GM19463 (cell line): ENCODE results near the gene CEP85.
"Not testable (repeated sequence)": the region's sequence is repeated elsewhere in the genome, so short reads cannot be mapped to it uniquely, and the experiment has no call there.

ENCODE experiments used
- ATAC-seq: cut with Tn5 transposase; IDR thresholded peaks from one replicate; pipeline ENCODE4 v1.9.1; 2021; ENCODE audit warnings: mild to moderate bottlenecking, moderate library complexity; ENCODE audit not compliant: unreplicated experiment

Gene CEP85

GRCh38 chr1:26220199-26220912 lies 13.6 kb upstream of the CEP85 start:
- no peak for ATAC-seq

GRCh38 chr1:26221094-26221493 lies 12.9 kb upstream of the CEP85 start:
- ATAC-seq = no peak

- ATAC-seq = no peak
Measured at GRCh38 chr1:26224606-26225005, 9.4 kb upstream of the CEP85 start.

GRCh38 chr1:26225033-26225831 lies 8.8 kb upstream of the CEP85 start:
- ATAC-seq = no peak

GRCh38 chr1:26230682-26231081 lies 3.3 kb upstream of the CEP85 start:
- ATAC-seq = not testable (repeated sequence)

- no peak for ATAC-seq
Measured at GRCh38 chr1:26234644-26235370, 807 bp downstream of the CEP85 start.

GRCh38 chr1:26237230-26237966 lies 3.4 kb downstream of the CEP85 start:
- ATAC-seq = no peak

- no peak for ATAC-seq
Measured at GRCh38 chr1:26239936-26240335, 5.9 kb downstream of the CEP85 start.

- no peak for ATAC-seq
Measured at GRCh38 chr1:26252718-26253117, 18.7 kb downstream of the CEP85 start.

GRCh38 chr1:26254404-26254803 lies 20.4 kb downstream of the CEP85 start:
- ATAC-seq = no peak

GRCh38 chr1:26257222-26257621 lies 23.2 kb downstream of the CEP85 start:
- no peak for ATAC-seq

- ATAC-seq = no peak
Measured at GRCh38 chr1:26259005-26259404, 25.0 kb downstream of the CEP85 start.

- ATAC-seq = no peak
Measured at GRCh38 chr1:26259578-26259977, 25.6 kb downstream of the CEP85 start.

- ATAC-seq = no peak
Measured at GRCh38 chr1:26263212-26263611, 29.2 kb downstream of the CEP85 start.

- ATAC-seq = no peak
Measured at GRCh38 chr1:26265405-26265804, 31.4 kb downstream of the CEP85 start.

GRCh38 chr1:26268290-26269197 lies 34.5 kb downstream of the CEP85 start:
- no peak for ATAC-seq

GRCh38 chr1:26269198-26269550 lies 35.2 kb downstream of the CEP85 start:
- ATAC-seq = no peak

GRCh38 chr1:26274801-26275425 lies 40.9 kb downstream of the CEP85 start:
- no peak for ATAC-seq

GRCh38 chr1:26275580-26276431 lies 41.8 kb downstream of the CEP85 start:
- ATAC-seq = no peak
